Measurements from ENCODE around the gene BCL7C.

BCL7C gene

GRCh38 chr16:30924913-30925631 lies 31.2 kb upstream of the BCL7C start:
- H3K4me2 ChIP-seq: peak overlapping the region; percentile 92 to 98 (median 97)

GRCh38 chr16:30924076-30924912 lies 30.4 kb upstream of the BCL7C start:
- no peak for TF ChIP-seq Cebpa-rat (IDR thresholded peaks at IDR 0.05)
- Histone ChIP-seq H4K20me1 (peaks cover 0 to 45% (median 32%) of the 10 kb centered on the region in 11 experiments; a peak in 18 of 22 replicates), H3K4me2 (peak overlapping the region; percentile 92 to 98 (median 97)), H3K9ac (peak overlapping the region; percentile 86 to 97 (median 91)), H3K4me1 (peaks cover 39 to 67% (median 60%) of the 10 kb centered on the region in 10 experiments), H3K9me3 (replicated peaks in 1 of 11) (no peaks in the 10 kb centered on the region), H3K27ac (peak overlapping the region; percentile 40 to 96 (median 88); a peak in 21 of 22 replicates), H3K4me3 (peak overlapping the region; percentile 74 to 92 (median 88)), H3K36me3 (peaks cover 18 to 41% (median 32%) of the 10 kb centered on the region in 11 experiments), H3K27me3 (no peaks in the 10 kb centered on the region)

More at GRCh38 chr16:30924913-30925631, 31.2 kb upstream of the BCL7C start:
- TF ChIP-seq Cebpa-rat (IDR thresholded peaks at IDR 0.05): no peak
- Histone ChIP-seq H4K20me1 (peaks cover 0 to 53% (median 35%) of the 10 kb centered on the region in 11 experiments; a peak in 18 of 22 replicates), H3K27me3 (no peaks in the 10 kb centered on the region), H3K4me1 (peaks cover 39 to 59% (median 54%) of the 10 kb centered on the region in 10 experiments), H3K4me3 (peak overlapping the region; percentile 74 to 92 (median 88)), H3K9me3 (replicated peaks in 1 of 11) (no peaks in the 10 kb centered on the region), H3K36me3 (peaks cover 25 to 48% (median 40%) of the 10 kb centered on the region in 11 experiments), H3K27ac (peak overlapping the region in 10 of 11 experiments; percentile 74 to 96 (median 88); a peak in 19 of 22 replicates), H3K9ac (peak overlapping the region; percentile 86 to 97 (median 91))

GRCh38 chr16:30923554-30924075 lies 29.7 kb upstream of the BCL7C start, which contains the start of gene FBXL19:
FBXL19 (plus strand) TSS chr16:30923572; CDS start chr16:30925755, 2,183 bp downstream.
- TF ChIP-seq Cebpa-rat (IDR thresholded peaks at IDR 0.05): no peak
- Histone ChIP-seq H3K4me3 (peak within 1 kb of the TSS; percentile 74 to 92 (median 88)), H3K27me3 (no peaks in the 10 kb centered on the region), H3K9ac (peak within 1 kb of the TSS; percentile 87 to 97 (median 92)), H3K36me3 (peaks cover 12 to 34% (median 26%) of the 10 kb centered on the region in 11 experiments; a peak in 20 of 22 replicates), H4K20me1 (peaks cover 0 to 41% (median 32%) of the 10 kb centered on the region in 11 experiments; a peak in 18 of 22 replicates), H3K27ac (peak within 1 kb of the TSS; percentile 86 to 98 (median 94)), H3K4me1 (peaks cover 39 to 74% (median 65%) of the 10 kb centered on the region in 10 experiments), H3K4me2 (peak within 1 kb of the TSS; percentile 92 to 98 (median 97)), H3K9me3 (replicated peaks in 1 of 11) (no peaks in the 10 kb centered on the region; a peak in 1 of 22 replicates)

GRCh38 chr16:30922960-30923535 lies 29.2 kb upstream of the BCL7C start:
- peaks cover 0 to 37% (median 29%) of the 10 kb centered on the region in 11 experiments; a peak in 18 of 22 replicates for H4K20me1 ChIP-seq
- H3K27me3 ChIP-seq: no peaks in the 10 kb centered on the region
- H3K4me1 ChIP-seq: peaks cover 45 to 77% (median 68%) of the 10 kb centered on the region in 10 experiments
- H3K27ac ChIP-seq: peak overlapping the region; percentile 86 to 98 (median 94)
- TF ChIP-seq Cebpa-rat (IDR thresholded peaks at IDR 0.05): no peak
- H3K36me3 ChIP-seq: peaks cover 7 to 29% (median 21%) of the 10 kb centered on the region in 11 experiments; a peak in 20 of 22 replicates
- H3K4me3 ChIP-seq: peak overlapping the region; percentile 74 to 92 (median 88)
- H3K9me3 ChIP-seq (replicated peaks in 1 of 11): no peaks in the 10 kb centered on the region; a peak in 1 of 22 replicates
- H3K9ac ChIP-seq: peak overlapping the region; percentile 87 to 97 (median 92)
- H3K4me2 ChIP-seq: peak overlapping the region; percentile 20 to 66 (median 56); a peak in 17 of 22 replicates

DNA sequence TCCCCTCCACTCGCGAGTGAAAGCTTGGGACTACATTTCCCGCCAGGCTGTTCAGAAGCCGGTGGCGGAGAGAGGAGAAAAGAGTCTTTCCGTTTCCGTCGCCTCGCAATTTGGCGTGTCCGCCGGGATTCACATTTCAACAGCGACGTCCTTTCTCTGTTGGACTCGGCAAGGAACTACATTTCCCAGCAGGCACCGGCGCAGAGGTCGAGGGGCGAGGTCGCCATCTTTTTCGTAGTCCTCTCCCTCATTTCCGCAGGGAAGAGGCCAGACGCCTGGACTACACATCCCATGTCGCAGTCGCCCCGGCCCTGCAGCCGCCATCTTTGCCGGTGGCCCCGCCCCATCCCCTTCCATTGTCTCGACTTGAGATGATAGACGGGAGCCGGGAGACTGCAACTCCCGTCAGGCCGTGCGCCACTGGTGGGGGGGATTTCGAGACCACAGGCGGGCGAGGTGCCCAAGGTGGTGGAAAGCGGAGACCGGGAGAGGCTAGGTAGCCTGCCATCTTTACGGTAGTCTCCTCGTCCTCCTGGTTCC lies 28.6 kb upstream of the BCL7C start:
- peak overlapping the region; percentile 75 to 93 (median 86) for H3K4me2 ChIP-seq
- peaks cover 2 to 24% (median 16%) of the 10 kb centered on the region in 11 experiments; a peak in 20 of 22 replicates for H3K36me3 ChIP-seq
- H3K9ac ChIP-seq: peak overlapping the region; percentile 86 to 97 (median 92)
- H3K4me3 ChIP-seq: peak overlapping the region; percentile 74 to 92 (median 86)
- peaks cover 0 to 31% (median 25%) of the 10 kb centered on the region in 11 experiments; a peak in 18 of 22 replicates for H4K20me1 ChIP-seq
- peaks cover 44 to 77% (median 64%) of the 10 kb centered on the region in 10 experiments for H3K4me1 ChIP-seq
- peak in 1 of 11 experiments; percentile 46; a peak in 1 of 22 replicates for TF ChIP-seq Cebpa-rat (IDR thresholded peaks at IDR 0.05)
- peak overlapping the region; percentile 86 to 98 (median 94) for H3K27ac ChIP-seq
- H3K9me3 ChIP-seq (replicated peaks in 1 of 11): no peaks in the 10 kb centered on the region; a peak in 1 of 22 replicates
- no peaks in the 10 kb centered on the region for H3K27me3 ChIP-seq

GRCh38 chr16:30921748-30922419 lies 28.0 kb upstream of the BCL7C start:
- H3K9ac ChIP-seq: peak overlapping the region; percentile 74 to 95 (median 89)
- no peaks in the 10 kb centered on the region; a peak in 1 of 22 replicates for H3K9me3 ChIP-seq (replicated peaks in 1 of 11)
- peaks cover 0 to 18% (median 10%) of the 10 kb centered on the region in 11 experiments; a peak in 18 of 22 replicates for H3K36me3 ChIP-seq
- H3K27me3 ChIP-seq: no peaks in the 10 kb centered on the region
- H3K4me2 ChIP-seq: peak overlapping the region; percentile 75 to 93 (median 86)
- peak overlapping the region; percentile 74 to 92 (median 86) for H3K4me3 ChIP-seq
- TF ChIP-seq Cebpa-rat (IDR thresholded peaks at IDR 0.05): no peak
- peaks cover 38 to 71% (median 58%) of the 10 kb centered on the region in 10 experiments for H3K4me1 ChIP-seq
- peaks cover 0 to 25% (median 19%) of the 10 kb centered on the region in 11 experiments; a peak in 18 of 22 replicates for H4K20me1 ChIP-seq
- peak overlapping the region; percentile 61 to 98 (median 92) for H3K27ac ChIP-seq

DNA sequence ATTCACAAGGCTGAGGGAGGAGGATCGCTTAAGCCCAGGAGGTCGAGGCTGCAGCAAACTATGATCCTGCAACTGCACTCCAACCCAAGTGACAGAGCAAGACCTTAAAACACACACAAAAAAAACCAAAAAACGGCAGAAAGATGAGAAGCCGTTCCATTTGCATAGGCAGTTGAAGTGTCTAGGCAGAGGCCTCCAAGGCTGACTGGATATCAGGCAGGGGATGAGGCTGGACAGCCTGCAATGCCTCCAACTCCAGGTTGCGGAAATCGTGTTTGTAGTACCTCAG lies 27.5 kb upstream of the BCL7C start:
- H3K9me3 ChIP-seq (replicated peaks in 1 of 11): no peaks in the 10 kb centered on the region; a peak in 1 of 22 replicates
- H3K27ac ChIP-seq: peak overlapping the region; percentile 61 to 98 (median 92); a peak in 19 of 22 replicates
- peak overlapping the region; percentile 74 to 92 (median 86); a peak in 15 of 20 replicates for H3K4me3 ChIP-seq
- H3K27me3 ChIP-seq: no peaks in the 10 kb centered on the region
- H3K4me2 ChIP-seq: peak overlapping the region; percentile 75 to 93 (median 86)
- peaks cover 0 to 20% (median 14%) of the 10 kb centered on the region in 11 experiments; a peak in 16 of 22 replicates for H4K20me1 ChIP-seq
- TF ChIP-seq Cebpa-rat (IDR thresholded peaks at IDR 0.05): no peak
- H3K9ac ChIP-seq: peak overlapping the region; percentile 20 to 94 (median 86); a peak in 19 of 22 replicates
- H3K36me3 ChIP-seq: peaks cover 0 to 13% (median 7%) of the 10 kb centered on the region in 11 experiments; a peak in 12 of 22 replicates
- H3K4me1 ChIP-seq: peaks cover 33 to 67% (median 54%) of the 10 kb centered on the region in 10 experiments
